Measurements from ENCODE around the gene FXYD6.

DNA sequence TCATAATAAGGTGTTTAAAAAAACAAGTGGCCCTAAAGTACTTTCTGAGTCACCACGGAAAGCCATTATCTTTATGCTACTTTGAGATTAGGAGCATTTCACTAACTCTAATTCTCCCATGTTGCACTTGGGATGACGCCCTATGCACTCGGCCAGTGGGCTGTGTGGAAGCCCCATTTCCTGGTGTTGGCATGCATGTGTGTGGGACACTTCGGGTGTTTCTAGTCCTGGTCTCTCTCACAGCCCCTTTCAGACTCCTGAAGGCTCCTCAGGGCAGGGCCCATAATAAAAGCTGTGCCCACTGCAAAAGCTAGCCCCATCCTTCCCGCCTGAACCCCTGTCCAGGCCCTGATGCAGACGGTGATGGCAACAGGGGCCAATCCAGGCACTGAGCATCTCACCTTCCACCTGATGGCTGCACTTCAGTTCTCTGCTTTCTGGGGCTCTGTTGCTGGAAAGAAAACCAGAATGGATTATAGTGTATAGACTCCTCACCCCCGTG is 37.0 kb downstream of the FXYD6 start:
- TF ChIP-seq, protein P1, sequence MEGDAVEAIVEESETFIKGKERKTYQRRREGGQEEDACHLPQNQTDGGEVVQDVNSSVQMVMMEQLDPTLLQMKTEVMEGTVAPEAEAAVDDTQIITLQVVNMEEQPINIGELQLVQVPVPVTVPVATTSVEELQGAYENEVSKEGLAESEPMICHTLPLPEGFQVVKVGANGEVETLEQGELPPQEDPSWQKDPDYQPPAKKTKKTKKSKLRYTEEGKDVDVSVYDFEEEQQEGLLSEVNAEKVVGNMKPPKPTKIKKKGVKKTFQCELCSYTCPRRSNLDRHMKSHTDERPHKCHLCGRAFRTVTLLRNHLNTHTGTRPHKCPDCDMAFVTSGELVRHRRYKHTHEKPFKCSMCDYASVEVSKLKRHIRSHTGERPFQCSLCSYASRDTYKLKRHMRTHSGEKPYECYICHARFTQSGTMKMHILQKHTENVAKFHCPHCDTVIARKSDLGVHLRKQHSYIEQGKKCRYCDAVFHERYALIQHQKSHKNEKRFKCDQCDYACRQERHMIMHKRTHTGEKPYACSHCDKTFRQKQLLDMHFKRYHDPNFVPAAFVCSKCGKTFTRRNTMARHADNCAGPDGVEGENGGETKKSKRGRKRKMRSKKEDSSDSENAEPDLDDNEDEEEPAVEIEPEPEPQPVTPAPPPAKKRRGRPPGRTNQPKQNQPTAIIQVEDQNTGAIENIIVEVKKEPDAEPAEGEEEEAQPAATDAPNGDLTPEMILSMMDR (IDR thresholded peaks at IDR 0.05) = no peak
- TF ChIP-seq, protein P2, sequence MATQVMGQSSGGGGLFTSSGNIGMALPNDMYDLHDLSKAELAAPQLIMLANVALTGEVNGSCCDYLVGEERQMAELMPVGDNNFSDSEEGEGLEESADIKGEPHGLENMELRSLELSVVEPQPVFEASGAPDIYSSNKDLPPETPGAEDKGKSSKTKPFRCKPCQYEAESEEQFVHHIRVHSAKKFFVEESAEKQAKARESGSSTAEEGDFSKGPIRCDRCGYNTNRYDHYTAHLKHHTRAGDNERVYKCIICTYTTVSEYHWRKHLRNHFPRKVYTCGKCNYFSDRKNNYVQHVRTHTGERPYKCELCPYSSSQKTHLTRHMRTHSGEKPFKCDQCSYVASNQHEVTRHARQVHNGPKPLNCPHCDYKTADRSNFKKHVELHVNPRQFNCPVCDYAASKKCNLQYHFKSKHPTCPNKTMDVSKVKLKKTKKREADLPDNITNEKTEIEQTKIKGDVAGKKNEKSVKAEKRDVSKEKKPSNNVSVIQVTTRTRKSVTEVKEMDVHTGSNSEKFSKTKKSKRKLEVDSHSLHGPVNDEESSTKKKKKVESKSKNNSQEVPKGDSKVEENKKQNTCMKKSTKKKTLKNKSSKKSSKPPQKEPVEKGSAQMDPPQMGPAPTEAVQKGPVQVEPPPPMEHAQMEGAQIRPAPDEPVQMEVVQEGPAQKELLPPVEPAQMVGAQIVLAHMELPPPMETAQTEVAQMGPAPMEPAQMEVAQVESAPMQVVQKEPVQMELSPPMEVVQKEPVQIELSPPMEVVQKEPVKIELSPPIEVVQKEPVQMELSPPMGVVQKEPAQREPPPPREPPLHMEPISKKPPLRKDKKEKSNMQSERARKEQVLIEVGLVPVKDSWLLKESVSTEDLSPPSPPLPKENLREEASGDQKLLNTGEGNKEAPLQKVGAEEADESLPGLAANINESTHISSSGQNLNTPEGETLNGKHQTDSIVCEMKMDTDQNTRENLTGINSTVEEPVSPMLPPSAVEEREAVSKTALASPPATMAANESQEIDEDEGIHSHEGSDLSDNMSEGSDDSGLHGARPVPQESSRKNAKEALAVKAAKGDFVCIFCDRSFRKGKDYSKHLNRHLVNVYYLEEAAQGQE (IDR thresholded peaks at IDR 0.05; ENCODE audit: insufficient read depth in 1 of 2, low read depth in 2 of 2, low read length in 1 of 2) = no peak

Data from Panc1 (cell line).